HepG2 (cell line): Measurements from ENCODE around the gene SRR. TPM values are rescaled to one million over a fixed set of nuclear protein-coding genes. Genes with fewer than 3 reads are reported as not detected.

Experiments used
- ATAC-seq: fragments of 200-7000 bp; cut with Tn5 transposase; 3 replicates; pipeline ENCODE4 v1.9.1; 2020; ENCODE audit warnings: mild to moderate bottlenecking, moderate library complexity
- BruUV-seq: library from RNA; stranded (reverse); fragments of 400-500 nt; replicated peaks from 2 replicates; lab custom pipeline; 2021; lab: Mats Ljungman, UMichigan
- CTCF ChIA-PET: fragments of 300-600 bp; formaldehyde crosslinking; extraction: SDS; loops from one replicate; lab custom pipeline; 2021; ENCODE audit warnings: low total read pairs, inconsistent platforms, low intra/inter-chr PET ratio; lab: Yijun Ruan, JAX
- POLR2A ChIA-PET: fragments of 350-600 bp; sonication (Branson Sonifier 250); formaldehyde crosslinking; loops from one replicate; lab custom pipeline; 2020; ENCODE audit warnings: antibody characterized with exemption, inconsistent platforms; lab: Yijun Ruan, JAX
- DNase-seq: peaks from one replicate; pipeline ENCODE4 v3.0.0-alpha.2; 2015; ENCODE audit warnings: low spot score
- FAIRE-seq: peaks from 3 replicates; lab custom pipeline; 2011; peaks lifted over from hg19 to GRCh38; lab: Jason Lieb, UNC
- H2AFZ ChIP-seq: one replicate; pipeline ENCODE4 v1.6.1; 2011; ENCODE audit warnings: low read length, inconsistent platforms
- H3K27ac ChIP-seq: fragments of 300-600 bp; 3 replicates; pipeline ENCODE4 v1.8.0; 2011; ENCODE audit warnings: mixed run types, mild to moderate bottlenecking, mixed read lengths, low read length, inconsistent platforms; ENCODE audit not compliant: insufficient read depth; ENCODE audit errors: extremely low read length
- H3K27me3 ChIP-seq, 2 experiments: fragments of 200-600 bp in 1 of 2; 2 replicates in 1 of 2; 3 replicates in 1 of 2; pipeline versions ENCODE4 v1.6.0 to v1.8.0; 2011; ENCODE audit warnings: low read length in 2 of 2, mild to moderate bottlenecking in 2 of 2, moderate library complexity in 2 of 2, inconsistent platforms in 1 of 2; ENCODE audit not compliant: insufficient read depth in 2 of 2, control insufficient read depth in 1 of 2
- H3K36me3 ChIP-seq, 2 experiments: fragments of 200-600 bp in 1 of 2; replicated peaks in 1 of 2; 2 replicates in 1 of 2; 3 replicates in 1 of 2; pipeline versions ENCODE4 v1.5.1 to v1.8.0; 2011; ENCODE audit warnings: low read length in 2 of 2, inconsistent platforms in 1 of 2; ENCODE audit not compliant: insufficient read depth in 2 of 2, control insufficient read depth in 1 of 2
- H3K4me1 ChIP-seq: 2 replicates; pipeline ENCODE4 v1.5.1; 2012; ENCODE audit warnings: low read length, inconsistent platforms; ENCODE audit not compliant: insufficient read depth
- H3K4me2 ChIP-seq: 2 replicates; pipeline ENCODE4 v1.6.0; 2011; ENCODE audit warnings: low read depth, low read length, inconsistent platforms
- H3K4me3 ChIP-seq, 3 experiments: fragments of 200-600 bp in 1 of 3; sonication (generic), shearing (Covaris generic) in 1 of 3; replicated peaks in 1 of 3; 2 replicates each; pipeline ENCODE4 v1.5.1; 2011 to 2016; ENCODE audit warnings: low read length in 3 of 3, inconsistent platforms in 2 of 3, low read depth in 2 of 3, mild to moderate bottlenecking in 2 of 3, control low read depth in 1 of 3, mixed read lengths in 1 of 3; ENCODE audit not compliant: insufficient read depth in 1 of 3
- H3K79me2 ChIP-seq: one replicate; pipeline ENCODE4 v1.6.1; 2011; ENCODE audit warnings: low read length, inconsistent platforms; ENCODE audit not compliant: insufficient read depth
- H3K9ac ChIP-seq: 2 replicates; pipeline ENCODE4 v1.6.0; 2011; ENCODE audit warnings: mild to moderate bottlenecking, low read depth, low read length, inconsistent platforms; ENCODE audit not compliant: insufficient read depth
- H3K9me3 ChIP-seq: 2 replicates; pipeline ENCODE4 v1.5.1; 2012; ENCODE audit warnings: mild to moderate bottlenecking, low read length
- H4K20me1 ChIP-seq: 2 replicates; pipeline ENCODE4 v1.6.0; 2011; ENCODE audit warnings: inconsistent platforms, mild to moderate bottlenecking, low read length, moderate library complexity; ENCODE audit not compliant: insufficient read depth
- CHD4 ChIP-seq: fragments of 200-600 bp; sonication (generic); IDR thresholded peaks from 2 replicates; pipeline ENCODE4 v1.7.0; 2017; ENCODE audit warnings: mild to moderate bottlenecking, low read length, borderline replicate concordance
- FOXA3 ChIP-seq: IDR thresholded peaks from 2 replicates; pipeline ENCODE4 v1.6.1; 2016; ENCODE audit warnings: missing genetic modification reagents, missing compliant biosample characterization
- GTF2F1 ChIP-seq: fragments of 150-350 bp; IDR thresholded peaks from 2 replicates; pipeline ENCODE4 v1.6.1; 2014; ENCODE audit warnings: low read length
- HNRNPK ChIP-seq: fragments of 200-400 bp; formaldehyde crosslinking; IDR thresholded peaks from 2 replicates; pipeline ENCODE4 v1.6.1; 2018; ENCODE audit warnings: low read length, low read depth, moderate library complexity, mild to moderate bottlenecking; ENCODE audit not compliant: poor library complexity, severe bottlenecking
- HNRNPL ChIP-seq: fragments of 200-400 bp; formaldehyde crosslinking; IDR thresholded peaks from 2 replicates; pipeline ENCODE4 v1.6.1; 2017; ENCODE audit warnings: mild to moderate bottlenecking, low read depth, low read length
- MZF1 ChIP-seq: sonication (generic); formaldehyde crosslinking; IDR thresholded peaks from 2 replicates; pipeline ENCODE4 v1.8.1; 2023; ENCODE audit warnings: mild to moderate bottlenecking, missing genetic modification reagents, borderline replicate concordance
- NFRKB ChIP-seq: fragments of 450-650 bp; IDR thresholded peaks from 2 replicates; pipeline ENCODE4 v1.6.1; 2017
- PHF20 ChIP-seq: sonication (generic); formaldehyde crosslinking; IDR thresholded peaks from 2 replicates; pipeline ENCODE4 v1.5.0; 2020; ENCODE audit warnings: mild to moderate bottlenecking, missing genetic modification reagents
- PLRG1 ChIP-seq: fragments of 450-650 bp; conservative IDR thresholded peaks from 2 replicates; pipeline ENCODE4 v1.6.1; 2016
- STAT6 ChIP-seq: sonication (generic); formaldehyde crosslinking; IDR thresholded peaks from 2 replicates; pipeline ENCODE4 v1.4.0; 2020; ENCODE audit warnings: missing genetic modification reagents, mild to moderate bottlenecking, borderline replicate concordance
- ZBTB7B ChIP-seq: sonication (generic); formaldehyde crosslinking; IDR thresholded peaks from 2 replicates; pipeline ENCODE4 v1.4.0; 2020; ENCODE audit warnings: missing genetic modification reagents
- ZFP90 ChIP-seq: sonication (generic); formaldehyde crosslinking; IDR thresholded peaks from 2 replicates; pipeline ENCODE4 v1.8.0; 2022; ENCODE audit warnings: missing genetic modification reagents, mild to moderate bottlenecking, inconsistent platforms, borderline replicate concordance
- ZMYM3 ChIP-seq: sonication (generic); formaldehyde crosslinking; IDR thresholded peaks from 2 replicates; pipeline ENCODE4 v1.5.1; 2020; ENCODE audit warnings: mild to moderate bottlenecking, missing genetic modification reagents
- ZNF232 ChIP-seq: sonication (generic); formaldehyde crosslinking; IDR thresholded peaks from 2 replicates; pipeline ENCODE4 v1.4.0; 2020; ENCODE audit warnings: missing genetic modification reagents, borderline replicate concordance
- ZNF619 ChIP-seq: sonication (generic); formaldehyde crosslinking; IDR thresholded peaks from 2 replicates; pipeline ENCODE4 v1.4.0; 2020; ENCODE audit warnings: mild to moderate bottlenecking, missing genetic modification reagents
- ZNF670 ChIP-seq: sonication (generic); formaldehyde crosslinking; IDR thresholded peaks from 2 replicates; pipeline ENCODE4 v1.8.0; 2022; ENCODE audit warnings: mild to moderate bottlenecking, missing genetic modification reagents, borderline replicate concordance
- WGBS: methylation state at CpG from one replicate; pipeline ENCODE4 v1.1.6; 2017; ENCODE audit warnings: low lambda C conversion rate; 5-methylcytosine and 5-hydroxymethylcytosine counted together
- in situ Hi-C: cut with HindIII; loops from 2 replicates; pipeline ENCODE4 v1.10.0; 2017; ENCODE audit warnings: low pct_unique_long_range_greater_than_20kb; ENCODE audit not compliant: extremely low pct_ligation_motif_present
- intact Hi-C: fragments of 100-400 bp; cut with micrococcal nuclease; formaldehyde crosslinking; loops from one replicate; pipeline ENCODE4 v1.10.0; 2022; ENCODE audit not compliant: unreplicated experiment
- polyA plus RNA-seq, 8 experiments: library from polyadenylated mRNA; depleted of rRNA in 3 of 8; stranded (reverse) in 7 of 8; unstranded in 1 of 8; fragments of >200 nt; fragmentation: Illumina TruSeq in 4 of 8; extraction: Trizol in 4 of 8; gene quantifications; 2 replicates each; pipeline versions ENCODE4 v1.2.1 to v1.2.3, GENCODE V29; 2011 to 2016; ENCODE audit warnings: low read depth in 4 of 8, missing spikeins in 1 of 8, mixed read lengths in 1 of 8; ENCODE audit not compliant: insufficient read depth in 1 of 8
- total RNA-seq, 5 experiments: library from RNA; depleted of rRNA; stranded (reverse); fragments of >200 nt; fragmentation: Illumina TruSeq; extraction: Trizol; gene quantifications; 2 replicates each; pipeline ENCODE4 v1.2.3, GENCODE V29; 2016; ENCODE audit warnings: low read depth in 1 of 5
- TF ChIP-seq, protein P1 (sequence below): sonication (generic); formaldehyde crosslinking; IDR thresholded peaks from 2 replicates; pipeline ENCODE4 v1.4.0; 2020; ENCODE audit warnings: missing genetic modification reagents, borderline replicate concordance
- TF ChIP-seq, protein P2 (sequence below): sonication (generic); formaldehyde crosslinking; IDR thresholded peaks from 2 replicates; pipeline ENCODE4 v1.4.0; 2020; ENCODE audit warnings: missing genetic modification reagents
- TF ChIP-seq, protein P3 (sequence below): sonication (generic); formaldehyde crosslinking; IDR thresholded peaks from 2 replicates; pipeline ENCODE4 v1.9.0; 2021; ENCODE audit warnings: missing genetic modification reagents, borderline replicate concordance

The SRR gene
- total and polyA plus RNA-seq, 2 of the 13 experiments (the other 11 are each of a cell fraction or from before 2014, with no cell fraction given) = 3.6 to 7.8 TPM

- ATAC-seq = no peak
- H3K9ac ChIP-seq = no peak overlapping the region
- H2AFZ ChIP-seq = no peak overlapping the region
- no peaks in the 10 kb centered on the region for H4K20me1 ChIP-seq
- H3K27ac ChIP-seq = no peak overlapping the region
- H3K36me3 ChIP-seq = peaks cover 16 to 30% of the 10 kb centered on the region in 2 experiments; a peak in 3 of 5 replicates
- TF ChIP-seq PLRG1 (no peak), ZFP90 (CRISPR knock-in tag) (no peak), HNRNPK (no peak), ZBTB7B (no peak), NFRKB (no peak), GTF2F1 (no peak), ZNF619 (CRISPR knock-in tag) (no peak), FOXA3 (CRISPR knock-in tag) (no peak), ZNF232 (CRISPR knock-in tag) (no peak), CHD4 (no peak), PHF20 (CRISPR knock-in tag) (no peak), ZNF670 (CRISPR knock-in tag) (no peak), ZMYM3 (no peak), STAT6 (CRISPR knock-in tag) (no peak), MZF1 (CRISPR knock-in tag) (no peak), HNRNPL (no peak)
- TF ChIP-seq, protein P1, sequence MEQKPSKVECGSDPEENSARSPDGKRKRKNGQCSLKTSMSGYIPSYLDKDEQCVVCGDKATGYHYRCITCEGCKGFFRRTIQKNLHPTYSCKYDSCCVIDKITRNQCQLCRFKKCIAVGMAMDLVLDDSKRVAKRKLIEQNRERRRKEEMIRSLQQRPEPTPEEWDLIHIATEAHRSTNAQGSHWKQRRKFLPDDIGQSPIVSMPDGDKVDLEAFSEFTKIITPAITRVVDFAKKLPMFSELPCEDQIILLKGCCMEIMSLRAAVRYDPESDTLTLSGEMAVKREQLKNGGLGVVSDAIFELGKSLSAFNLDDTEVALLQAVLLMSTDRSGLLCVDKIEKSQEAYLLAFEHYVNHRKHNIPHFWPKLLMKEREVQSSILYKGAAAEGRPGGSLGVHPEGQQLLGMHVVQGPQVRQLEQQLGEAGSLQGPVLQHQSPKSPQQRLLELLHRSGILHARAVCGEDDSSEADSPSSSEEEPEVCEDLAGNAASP = no peak
- TF ChIP-seq, protein P2, sequence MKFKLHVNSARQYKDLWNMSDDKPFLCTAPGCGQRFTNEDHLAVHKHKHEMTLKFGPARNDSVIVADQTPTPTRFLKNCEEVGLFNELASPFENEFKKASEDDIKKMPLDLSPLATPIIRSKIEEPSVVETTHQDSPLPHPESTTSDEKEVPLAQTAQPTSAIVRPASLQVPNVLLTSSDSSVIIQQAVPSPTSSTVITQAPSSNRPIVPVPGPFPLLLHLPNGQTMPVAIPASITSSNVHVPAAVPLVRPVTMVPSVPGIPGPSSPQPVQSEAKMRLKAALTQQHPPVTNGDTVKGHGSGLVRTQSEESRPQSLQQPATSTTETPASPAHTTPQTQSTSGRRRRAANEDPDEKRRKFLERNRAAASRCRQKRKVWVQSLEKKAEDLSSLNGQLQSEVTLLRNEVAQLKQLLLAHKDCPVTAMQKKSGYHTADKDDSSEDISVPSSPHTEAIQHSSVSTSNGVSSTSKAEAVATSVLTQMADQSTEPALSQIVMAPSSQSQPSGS (CRISPR knock-in tag) = no peak
- TF ChIP-seq, protein P3, sequence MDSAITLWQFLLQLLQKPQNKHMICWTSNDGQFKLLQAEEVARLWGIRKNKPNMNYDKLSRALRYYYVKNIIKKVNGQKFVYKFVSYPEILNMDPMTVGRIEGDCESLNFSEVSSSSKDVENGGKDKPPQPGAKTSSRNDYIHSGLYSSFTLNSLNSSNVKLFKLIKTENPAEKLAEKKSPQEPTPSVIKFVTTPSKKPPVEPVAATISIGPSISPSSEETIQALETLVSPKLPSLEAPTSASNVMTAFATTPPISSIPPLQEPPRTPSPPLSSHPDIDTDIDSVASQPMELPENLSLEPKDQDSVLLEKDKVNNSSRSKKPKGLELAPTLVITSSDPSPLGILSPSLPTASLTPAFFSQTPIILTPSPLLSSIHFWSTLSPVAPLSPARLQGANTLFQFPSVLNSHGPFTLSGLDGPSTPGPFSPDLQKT (CRISPR knock-in tag) = no peak
- no peak for DNase-seq
- no TSS peak for BruUV-seq
- no peak overlapping the region for H3K4me2 ChIP-seq
- H3K27me3 ChIP-seq = no peaks in the 10 kb centered on the region
- H3K4me1 ChIP-seq = no peaks in the 10 kb centered on the region
- WGBS = 98% methylated on average over 17 of the region's 19 CpGs
- in situ Hi-C loops = no loop called here
- intact Hi-C loops = no loop called here
- no peaks in the 10 kb centered on the region for H3K79me2 ChIP-seq
- CTCF ChIA-PET = no interaction called here
- POLR2A ChIA-PET = no interaction called here
- H3K4me3 ChIP-seq = no peak overlapping the region
- no peaks in the 10 kb centered on the region for H3K9me3 ChIP-seq
- FAIRE-seq = no peak
These were observed 58.7 kb downstream of the SRR start for GRCh38 chr17:2362416-2362815.
